ENCODE data around the gene PRSS12.
"Not testable (repeated sequence)": the region's sequence is repeated elsewhere in the genome, so short reads cannot be mapped to it uniquely, and the experiment has no call there.

PRSS12 gene

DNA sequence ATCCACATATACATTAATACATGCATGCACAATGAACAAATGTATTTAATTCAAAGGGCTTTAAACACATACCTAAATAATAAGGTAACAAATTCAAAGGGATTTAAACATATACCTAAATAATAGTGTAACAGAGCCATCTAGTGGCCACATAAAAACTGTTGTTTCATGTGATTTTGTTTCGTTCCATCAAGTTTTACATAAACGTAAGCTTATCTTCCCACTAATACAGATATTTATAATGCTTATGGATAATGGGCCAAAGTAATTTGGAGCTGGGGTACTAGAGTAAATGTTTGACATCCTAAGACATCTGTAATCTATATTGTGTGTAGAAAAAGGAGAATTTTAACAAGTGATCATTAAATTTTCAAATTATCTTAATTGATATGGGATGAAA, 82.3 kb downstream of the PRSS12 start:
- DNase-seq = peak in 1 of 2 experiments; percentile 42

GRCh38 chr4:118268780-118269179, 84.0 kb downstream of the PRSS12 start:
- DNase-seq = no peak

GRCh38 chr4:118266145-118266496, 86.7 kb downstream of the PRSS12 start:
- DNase-seq = not testable (repeated sequence)

DNA sequence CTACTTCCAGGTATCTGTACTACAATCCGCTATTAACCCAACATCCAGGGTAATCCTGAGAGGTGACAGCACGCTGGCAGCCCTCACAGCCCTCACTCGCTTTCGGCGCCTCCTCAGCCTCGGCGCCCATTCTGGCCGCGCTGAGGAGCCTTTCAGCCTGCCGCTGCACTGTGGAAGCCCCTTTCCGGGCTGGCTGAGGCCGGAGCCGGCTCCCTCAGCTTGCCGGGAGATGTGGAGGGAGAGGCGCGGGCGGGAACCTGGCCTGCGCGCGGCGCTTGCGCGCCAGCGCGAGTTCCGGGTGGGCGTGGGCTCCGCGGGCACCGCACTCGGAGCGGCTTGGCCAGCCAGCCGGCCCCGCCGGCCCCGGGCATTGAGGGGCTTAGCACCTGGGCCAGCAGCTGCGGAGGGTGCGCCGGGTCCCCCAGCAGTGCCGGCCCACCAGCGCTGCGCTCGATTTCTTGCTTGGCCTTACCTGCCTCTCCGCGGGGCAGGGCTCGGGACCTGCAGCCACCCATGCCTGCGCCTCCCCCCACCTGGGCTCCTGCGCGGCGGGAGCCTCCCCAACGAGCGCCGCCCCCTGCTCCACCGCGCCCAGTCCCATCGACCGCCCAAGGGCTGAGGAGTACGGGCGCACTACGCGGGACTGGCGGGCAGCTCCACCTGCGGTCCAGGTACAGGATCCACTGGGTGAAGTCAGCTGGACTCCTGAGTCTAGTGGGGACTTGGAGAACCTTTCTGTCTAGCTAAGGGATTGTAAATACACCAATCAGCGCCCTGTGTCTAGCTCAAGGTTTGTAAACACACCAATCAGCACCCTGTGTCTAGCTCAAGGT, 87.3 kb downstream of the PRSS12 start:
- DNase-seq = no peak

GRCh38 chr4:118264096-118264495, 88.7 kb downstream of the PRSS12 start:
- DNase-seq = no peak

DNA sequence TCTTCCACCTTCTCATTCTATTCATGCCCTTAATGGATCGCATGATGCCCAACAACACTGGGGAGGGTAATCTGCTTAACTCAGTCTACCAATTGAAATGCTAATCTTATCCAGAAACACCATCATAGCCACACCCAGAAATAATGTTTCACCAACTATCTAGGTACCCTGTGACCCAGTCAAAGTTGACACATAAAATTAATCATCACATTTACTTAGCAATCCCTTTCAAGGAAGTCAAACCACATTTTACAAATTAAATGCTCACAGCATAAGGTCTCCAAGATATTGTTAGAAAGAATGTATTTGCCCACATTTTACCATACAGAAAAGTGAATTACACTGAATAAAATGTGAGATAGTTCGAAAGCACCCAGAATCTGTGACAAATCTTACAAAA, 92.5 kb downstream of the PRSS12 start:
- DNase-seq = no peak

- no peak for DNase-seq
Observed at GRCh38 chr4:118259111-118259510, 93.7 kb downstream of the PRSS12 start.

- DNase-seq = no peak
Observed at GRCh38 chr4:118254368-118254767, 98.4 kb downstream of the PRSS12 start.

- no peak for DNase-seq
Observed at GRCh38 chr4:118249890-118250289, 102.9 kb downstream of the PRSS12 start.

GRCh38 chr4:118237531-118237930, 115.3 kb downstream of the PRSS12 start:
- no peak for DNase-seq

GRCh38 chr4:118235566-118236120, 117.2 kb downstream of the PRSS12 start:
- no peak for DNase-seq
